Measurements from ENCODE around the gene IL17RD. TPM values are rescaled to one million over a fixed set of nuclear protein-coding genes. Genes with fewer than 3 reads are reported as not detected.

Gene IL17RD
- polyA plus RNA-seq, 2 of the 4 experiments (the other 2 are of a cell fraction), result 0.89 to 1.4 TPM

GRCh38 chr3:57057351-57057750, 107.8 kb downstream of the IL17RD start:
- CTCF ChIA-PET, result interaction anchor here (1.0 kb wide), 1 partner anchor 15 kb away, joined by 3 read pairs; no protein-coding TSS in a partner anchor
- Histone ChIP-seq H3K4me3 (no peak overlapping the region), H3K9me3 (no peaks in the 10 kb centered on the region), H3K4me1 (peaks cover 33% of the 10 kb centered on the region), H3K4me2 (no peak overlapping the region), H3K27ac (peak overlapping the region in 1 of 2 experiments; percentile 34; a peak in 1 of 6 replicates)
- FAIRE-seq (no peak), DNase-seq (ENCODE audit: low read depth in 1 of 2, low spot score in 1 of 2) (no peak), ATAC-seq (no peak)
- POLR2A ChIA-PET, result no interaction called here
- TF ChIP-seq EP300 (IDR thresholded peaks at IDR 0.05), result no peak
- TF ChIP-seq FOSL2 (IDR thresholded peaks at IDR 0.05), result no peak
- TF ChIP-seq FOSL2 (CRISPR knock-in tag; IDR thresholded peaks at IDR 0.05), result no peak
- no peak for TF ChIP-seq CBX8 (IDR thresholded peaks at IDR 0.05)
- TF ChIP-seq HOXA7 (CRISPR knock-in tag; IDR thresholded peaks at IDR 0.05), result no peak
- 81% methylated on average over 6 of the region's 6 CpGs for WGBS (ENCODE audit: missing lambda C conversion rate)

- Histone ChIP-seq H3K9me3 (no peaks in the 10 kb centered on the region), H3K4me2 (no peak overlapping the region), H3K4me1 (0 out of 3 replicates have a peak, but pooled peaks cover 4% of the 10 kb centered on the region), H3K27ac (no peak overlapping the region), H3K4me3 (no peak overlapping the region)
- ChIA-PET CTCF (no interaction called here), POLR2A (no interaction called here)
- no peak for DNase-seq (ENCODE audit: low read depth in 1 of 2, low spot score in 1 of 2)
- no peak for TF ChIP-seq NFE2L2 (conservative IDR thresholded peaks at IDR 0.05; ENCODE audit: low read length)
- TF ChIP-seq ELK1 (IDR thresholded peaks at IDR 0.05; ENCODE audit: low read depth, low read length), result no peak
- TF ChIP-seq KDM1A (IDR thresholded peaks at IDR 0.05; ENCODE audit: low read depth), result no peak
- TF ChIP-seq PHF8 (IDR thresholded peaks at IDR 0.05; ENCODE audit: borderline replicate concordance, low read depth), result no peak
- no peak for TF ChIP-seq MYC (IDR thresholded peaks at IDR 0.05; ENCODE audit: borderline replicate concordance, low read length)
- TF ChIP-seq ZNF302 (CRISPR knock-in tag; IDR thresholded peaks at IDR 0.05), result no peak
- no peak for TF ChIP-seq RNF2 (IDR thresholded peaks at IDR 0.05; ENCODE audit: borderline replicate concordance, low read depth)
- no peak for TF ChIP-seq KDM5A (IDR thresholded peaks at IDR 0.05)
- TF ChIP-seq PBX3 (IDR thresholded peaks at IDR 0.05), result no peak
- TF ChIP-seq CTCF (IDR thresholded peaks at IDR 0.05), result no peak
- TF ChIP-seq RCOR1 (IDR thresholded peaks at IDR 0.05; ENCODE audit: low read depth, low read length), result no peak
- no peak for TF ChIP-seq ZSCAN20 (CRISPR knock-in tag; IDR thresholded peaks at IDR 0.05)
- TF ChIP-seq MAX (IDR thresholded peaks at IDR 0.05), result no peak
- no peak for TF ChIP-seq EHMT2 (IDR thresholded peaks at IDR 0.05; ENCODE audit: low read depth)
- no peak for TF ChIP-seq JUN (IDR thresholded peaks at IDR 0.05)
- TF ChIP-seq HMGXB4 (CRISPR knock-in tag; IDR thresholded peaks at IDR 0.05; ENCODE audit: borderline replicate concordance), result no peak
- no peak for TF ChIP-seq TP53 (CRISPR knock-in tag; IDR thresholded peaks at IDR 0.05)
- no peak for TF ChIP-seq REST (IDR thresholded peaks at IDR 0.05)
- 87% methylated on average over 6 of the region's 6 CpGs for WGBS (ENCODE audit: missing lambda C conversion rate)
- no peak for FAIRE-seq
- no peak for ATAC-seq
Measured at GRCh38 chr3:57053122-57053521, 112.0 kb downstream of the IL17RD start.
